Measurements from ENCODE around the gene WDR1.

The WDR1 gene

GRCh38 chr4:10097906-10098779, 18.5 kb downstream of the WDR1 start:
- DNase-seq: no peak

DNA sequence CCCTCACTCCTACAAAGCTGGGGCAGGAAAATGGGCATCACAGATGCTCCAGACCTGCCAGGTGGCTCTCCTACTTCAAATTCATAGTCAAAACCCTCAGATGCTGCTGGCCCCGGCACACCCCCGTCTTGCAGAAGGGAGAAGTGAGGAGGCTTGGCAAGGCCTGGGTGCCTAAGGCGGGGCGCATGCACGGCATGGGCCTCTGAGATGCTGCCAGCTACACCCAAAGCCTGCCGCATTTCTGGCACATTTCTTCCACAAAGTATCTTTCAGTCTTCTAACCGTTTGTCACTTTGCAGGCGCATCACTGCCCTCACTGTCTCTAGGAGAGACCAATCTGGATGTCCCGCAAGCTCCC, 19.6 kb downstream of the WDR1 start:
- no peak for DNase-seq

DNA sequence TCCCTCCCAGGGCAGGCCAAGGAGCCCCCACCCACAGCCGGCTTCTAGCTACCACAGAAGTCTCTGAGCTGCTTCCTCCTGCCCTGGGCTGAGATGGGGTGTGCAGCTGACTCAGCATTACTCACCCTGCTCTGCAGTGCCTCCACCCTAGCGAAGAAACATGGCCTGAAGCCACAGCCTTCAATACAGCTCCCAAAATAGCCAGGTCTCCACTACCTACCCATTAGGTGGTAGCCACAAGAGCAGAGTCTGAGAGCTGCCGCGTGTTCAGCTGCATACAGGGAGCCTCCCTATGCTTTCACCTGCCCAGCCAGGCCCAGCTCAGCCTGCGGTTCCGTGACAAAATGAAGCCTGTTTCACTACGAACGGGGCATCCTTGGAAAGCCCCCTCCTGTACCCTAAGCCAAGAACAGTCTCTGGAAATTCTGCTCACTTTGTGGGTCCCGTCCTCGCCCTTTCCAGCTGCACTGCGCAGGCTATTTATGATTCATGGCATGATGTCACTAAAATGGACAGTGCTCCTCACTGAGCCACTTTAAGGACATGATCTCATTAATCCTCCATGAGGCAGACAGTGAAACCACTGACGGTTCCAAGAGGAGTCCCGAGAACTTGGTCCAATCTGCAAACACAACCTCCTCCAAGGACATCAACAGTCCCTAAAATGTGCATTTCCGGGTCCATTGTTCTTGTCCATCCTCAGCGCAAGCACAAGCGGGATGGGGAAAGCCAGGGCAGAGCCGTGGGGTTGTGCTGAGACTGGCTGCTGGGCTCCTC, 20.2 kb downstream of the WDR1 start:
- DNase-seq: peak; percentile 80 to 85

GRCh38 chr4:10095296-10095991, 21.2 kb downstream of the WDR1 start:
- DNase-seq: no peak

DNA sequence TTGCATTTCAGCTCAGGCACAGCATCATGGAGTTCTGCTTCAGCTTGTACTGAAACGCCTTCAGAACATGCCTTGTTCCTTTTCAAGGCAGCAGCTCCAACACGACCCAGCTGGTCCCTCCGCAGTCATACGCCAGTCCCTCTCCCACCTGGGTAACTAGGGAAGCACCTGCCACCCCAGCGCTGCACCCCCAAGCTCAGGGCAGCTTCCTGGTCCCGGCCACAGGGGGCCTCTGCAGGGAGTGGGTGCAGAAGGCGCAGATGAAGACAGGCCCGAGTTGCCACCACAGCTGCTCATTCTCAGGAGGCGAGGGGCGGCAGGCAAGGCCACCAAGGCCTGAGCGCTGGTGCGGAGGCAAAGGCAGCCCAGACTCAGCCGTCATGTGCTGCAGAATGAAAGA, 21.8 kb downstream of the WDR1 start:
- no peak for DNase-seq

GRCh38 chr4:10093801-10094552, 22.6 kb downstream of the WDR1 start:
- no peak for DNase-seq

DNA sequence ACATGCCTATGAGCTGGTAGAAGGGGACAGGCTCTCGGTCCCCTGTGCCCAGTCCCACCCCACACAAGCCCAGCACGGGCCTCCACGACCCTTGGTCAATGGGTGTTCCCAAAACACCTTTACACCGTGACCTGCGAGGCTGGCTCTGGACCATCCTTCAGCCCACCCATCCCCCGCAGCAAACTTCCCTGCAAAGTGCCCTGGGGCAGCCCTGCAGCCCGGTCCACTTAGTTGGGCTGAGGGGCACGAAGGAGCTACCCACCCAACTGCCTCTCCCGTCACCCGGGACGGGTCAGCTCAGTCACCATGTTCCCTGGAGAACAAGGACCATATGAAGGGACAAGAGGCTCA, 23.4 kb downstream of the WDR1 start:
- DNase-seq: no peak

DNA sequence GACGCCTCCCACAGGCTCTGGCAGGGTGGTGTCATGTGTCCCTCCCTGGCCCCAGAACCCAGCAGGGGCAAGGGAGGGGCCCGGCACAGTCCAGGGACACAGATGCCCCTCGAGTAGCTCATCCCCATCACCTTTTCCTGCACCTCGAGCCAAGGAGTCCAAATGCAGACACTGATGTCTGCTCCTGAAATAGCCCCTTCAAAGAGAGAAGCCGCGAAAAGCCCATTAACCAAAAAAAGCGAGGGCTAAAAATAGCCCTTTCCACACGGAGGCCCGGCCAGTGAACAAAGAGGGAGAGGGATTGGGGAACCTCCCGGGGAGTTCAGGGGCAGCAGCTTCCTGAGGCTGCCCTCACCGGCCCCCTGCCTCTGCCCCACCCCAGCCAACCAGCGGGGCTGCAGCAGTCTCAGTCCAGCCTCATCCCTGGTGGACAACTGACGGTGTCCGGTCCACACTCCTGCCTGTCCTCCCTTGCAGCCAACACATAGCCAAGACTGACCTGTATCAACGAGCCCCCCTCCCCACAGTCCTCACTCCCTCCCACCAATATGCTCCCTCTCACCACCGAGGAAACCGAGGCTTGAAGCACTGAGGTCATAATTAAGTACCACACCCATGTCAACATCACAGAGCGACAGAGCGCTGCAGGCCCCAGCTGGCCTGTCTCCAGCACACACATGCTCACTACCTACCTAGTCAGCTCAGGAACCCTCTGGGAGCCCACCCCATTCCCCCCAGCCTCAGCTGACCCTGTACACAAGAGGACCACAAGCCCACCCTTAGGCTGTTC, 23.9 kb downstream of the WDR1 start:
- no peak for DNase-seq

- DNase-seq: no peak
These were observed 24.9 kb downstream of the WDR1 start for GRCh38 chr4:10091531-10092181.

GRCh38 chr4:10090467-10091250, 25.9 kb downstream of the WDR1 start:
- no peak for DNase-seq

- DNase-seq: no peak
These were observed 27.3 kb downstream of the WDR1 start for GRCh38 chr4:10089346-10089745.

DNA sequence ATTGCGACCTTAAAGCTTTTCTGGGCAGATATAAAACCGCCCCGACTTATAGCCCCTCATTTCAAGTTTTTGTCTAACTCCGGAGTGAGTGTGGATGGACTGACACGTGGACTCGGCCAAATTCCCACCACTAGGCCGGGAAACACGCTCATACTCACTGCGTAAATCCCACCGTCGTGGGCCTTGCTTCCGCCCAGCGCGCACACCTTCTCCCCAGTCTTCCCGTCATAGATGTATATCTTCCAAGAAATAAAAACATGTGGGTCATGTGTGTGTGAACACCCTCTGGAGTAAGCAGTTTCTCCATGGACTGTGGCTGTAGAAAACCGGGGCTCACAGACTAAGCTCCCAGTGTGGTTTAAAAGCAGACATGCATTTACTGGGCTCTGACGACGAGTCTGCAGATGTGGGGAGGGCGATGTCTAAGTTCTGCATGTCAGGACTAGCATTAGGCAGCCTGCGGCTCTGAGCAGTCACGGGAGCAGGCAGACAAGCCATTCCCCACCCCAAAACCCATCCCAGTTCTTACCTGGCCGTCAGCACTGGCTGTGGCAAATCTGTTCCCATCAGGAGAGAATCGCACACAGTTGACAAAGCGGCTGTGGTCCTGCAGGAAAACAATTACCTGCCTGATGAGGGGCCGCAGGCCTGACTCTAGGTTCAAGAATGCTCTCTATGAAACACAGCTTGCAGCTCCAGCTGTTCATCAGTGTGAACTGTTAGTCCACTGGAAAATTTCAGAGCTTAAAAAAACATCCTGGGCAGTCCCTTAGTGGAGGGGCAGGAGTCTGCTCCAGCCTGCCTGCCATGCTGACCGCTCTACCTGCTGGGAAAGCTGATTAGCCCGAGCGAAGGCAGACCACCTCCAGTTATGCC, 28.2 kb downstream of the WDR1 start:
- no peak for DNase-seq

GRCh38 chr4:10087152-10087791, 29.3 kb downstream of the WDR1 start:
- no peak for DNase-seq

GRCh38 chr4:10086506-10087120, 30.0 kb downstream of the WDR1 start:
- DNase-seq: no peak

GRCh38 chr4:10085828-10086505, 30.6 kb downstream of the WDR1 start:
- DNase-seq: no peak

DNA sequence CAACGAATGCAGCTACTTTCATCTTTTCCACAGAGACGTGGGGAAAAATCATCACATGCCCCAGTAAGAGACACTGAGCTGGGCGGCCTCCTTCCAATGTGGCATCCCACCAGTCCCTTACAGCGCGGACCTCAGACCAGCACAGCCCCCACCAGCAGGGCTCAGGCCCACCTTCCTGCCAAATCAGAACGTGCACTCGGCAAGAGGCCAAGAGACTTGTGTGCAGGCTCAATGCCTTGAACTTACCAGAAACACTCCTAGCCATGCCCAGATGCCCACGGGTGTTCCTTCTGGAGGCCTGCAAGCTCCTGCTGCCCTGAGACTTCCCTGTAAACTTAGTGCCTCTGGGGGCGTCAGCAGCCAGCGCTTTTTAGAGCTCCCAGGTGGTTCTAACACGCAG, 31.2 kb downstream of the WDR1 start:
- no peak for DNase-seq

GRCh38 chr4:10084651-10085358, 31.8 kb downstream of the WDR1 start:
- DNase-seq: no peak

All from activated CD4-positive, alpha-beta T cell treated with anti-CD3 and anti-CD28 coated beads for 4 hours (primary cell).